CD4-positive, alpha-beta T cell treated with Interleukin-4 for 4 hours (primary cell): Measurements from ENCODE around the gene PKMYT1.

ENCODE experiments used
- DNase-seq: peaks from one replicate; pipeline ENCODE4 v3.0.0-alpha.2; 2020

PKMYT1 gene

GRCh38 chr16:2971985-2972784, 8.1 kb downstream of the PKMYT1 start:
- no peak for DNase-seq

- DNase-seq: no peak
These were observed 8.9 kb downstream of the PKMYT1 start for GRCh38 chr16:2971134-2971984.

- no peak for DNase-seq
These were observed 9.7 kb downstream of the PKMYT1 start for GRCh38 chr16:2970563-2970962.

- peak; percentile 53 for DNase-seq
These were observed 10.4 kb downstream of the PKMYT1 start for GRCh38 chr16:2969545-2970521.

GRCh38 chr16:2968738-2969544, 11.3 kb downstream of the PKMYT1 start, which contains the start of gene PAQR4:
PAQR4 (plus strand) TSS chr16:2969348; CDS start chr16:2969675, 327 bp downstream.
- peak; percentile 62 for DNase-seq

GRCh38 chr16:2968368-2968737, 11.9 kb downstream of the PKMYT1 start:
- DNase-seq: no peak

GRCh38 chr16:2967721-2968161, 12.5 kb downstream of the PKMYT1 start:
- no peak for DNase-seq

GRCh38 chr16:2967211-2967631, 13.0 kb downstream of the PKMYT1 start:
- no peak for DNase-seq

- no peak for DNase-seq
These were observed 13.4 kb downstream of the PKMYT1 start for GRCh38 chr16:2966808-2967191.

GRCh38 chr16:2966043-2966807, 14.0 kb downstream of the PKMYT1 start:
- DNase-seq: no peak

- DNase-seq: peak; percentile 48
These were observed 15.5 kb downstream of the PKMYT1 start for GRCh38 chr16:2964475-2965336.

GRCh38 chr16:2963723-2964474, 16.3 kb downstream of the PKMYT1 start, which contains the start of gene KREMEN2:
KREMEN2 (plus strand) TSS chr16:2964275; CDS start chr16:2964521, 246 bp downstream.
- no peak for DNase-seq

GRCh38 chr16:2963074-2963722, 17.0 kb downstream of the PKMYT1 start:
- DNase-seq: no peak

GRCh38 chr16:2962334-2963073, 17.7 kb downstream of the PKMYT1 start:
- no peak for DNase-seq

- no peak for DNase-seq
These were observed 19.8 kb downstream of the PKMYT1 start for GRCh38 chr16:2960183-2961010.

- DNase-seq: no peak
These were observed 21.0 kb downstream of the PKMYT1 start for GRCh38 chr16:2959206-2959605.

GRCh38 chr16:2956579-2956956, 23.7 kb downstream of the PKMYT1 start:
- DNase-seq: no peak
